H1 (cell line): ENCODE results near the gene HAND1. TPM values are rescaled to one million over a fixed set of nuclear protein-coding genes. Genes with fewer than 3 reads are reported as not detected.

Source experiments
- CTCF ChIA-PET: fragments of 300-600 bp; sonication (Branson Sonifier 250); formaldehyde crosslinking; loops from one replicate; lab custom pipeline; 2021; ENCODE audit not compliant: partially characterized antibody; lab: Charles Lee
- POLR2A ChIA-PET: fragments of 300-600 bp; sonication (Branson Sonifier 250); formaldehyde crosslinking; loops from one replicate; lab custom pipeline; 2021; ENCODE audit warnings: inconsistent platforms; ENCODE audit not compliant: partially characterized antibody; lab: Charles Lee
- DNase-seq, 2 experiments: peaks; one replicate each; pipeline versions ENCODE4 v3.0.0 to v3.0.0-alpha.2; 2010 to 2022; ENCODE audit warnings: low spot score in 2 of 2, low read depth in 1 of 2, mixed read lengths in 1 of 2
- FAIRE-seq: peaks from 2 replicates; lab custom pipeline; 2011; peaks lifted over from hg19 to GRCh38; lab: Jason Lieb, UNC
- H2AFZ ChIP-seq: 2 replicates; pipeline ENCODE4 v1.8.1; 2012; ENCODE audit warnings: low read length, inconsistent platforms
- H2AK5ac ChIP-seq: 2 replicates; pipeline ENCODE4 v1.6.1; 2013; ENCODE audit warnings: low read depth, low read length
- H2BK120ac ChIP-seq: replicated peaks from 2 replicates; pipeline ENCODE3; 2013; ENCODE audit warnings: low read depth, low read length, inconsistent platforms
- H2BK12ac ChIP-seq: 2 replicates; pipeline ENCODE4 v1.6.1; 2013; ENCODE audit warnings: low read depth, low read length
- H2BK15ac ChIP-seq: 2 replicates; pipeline ENCODE4 v1.6.1; 2013; ENCODE audit warnings: low read length
- H2BK20ac ChIP-seq: 2 replicates; pipeline ENCODE4 v1.6.1; 2013; ENCODE audit warnings: low read length
- H2BK5ac ChIP-seq: 2 replicates; pipeline ENCODE4 v1.6.1; 2013; ENCODE audit warnings: low read depth, low read length
- H3K14ac ChIP-seq: 2 replicates; pipeline ENCODE4 v1.6.1; 2013; ENCODE audit warnings: inconsistent platforms; ENCODE audit not compliant: insufficient read length
- H3K18ac ChIP-seq: 2 replicates; pipeline ENCODE4 v1.6.1; 2013; ENCODE audit warnings: low read length; ENCODE audit errors: extremely low read depth
- H3K23ac ChIP-seq: 2 replicates; pipeline ENCODE4 v1.6.1; 2013; ENCODE audit warnings: inconsistent platforms; ENCODE audit not compliant: insufficient read length
- H3K23me2 ChIP-seq: 2 replicates; pipeline ENCODE4 v1.6.1; 2013; ENCODE audit warnings: low read depth, low read length
- H3K27ac ChIP-seq: 2 replicates; pipeline ENCODE4 v1.6.1; 2011; ENCODE audit warnings: low read depth, low read length, inconsistent platforms
- H3K27me3 ChIP-seq, 4 experiments: replicated peaks in 1 of 4; 1 replicate in 1 of 4; 2 replicates in 3 of 4; pipeline versions ENCODE4 v1.6.1 to v1.8.1; 2011 to 2013; ENCODE audit warnings: low read length in 3 of 4, mild to moderate bottlenecking in 3 of 4, inconsistent platforms in 2 of 4, mixed read lengths in 2 of 4, moderate library complexity in 1 of 4; ENCODE audit not compliant: control insufficient read depth in 3 of 4, insufficient read depth in 3 of 4; ENCODE audit errors: extremely low read depth in 1 of 4
- H3K36me3 ChIP-seq, 4 experiments: 2 replicates each; pipeline versions ENCODE4 v1.6.1 to v1.8.1; 2011 to 2013; ENCODE audit warnings: mild to moderate bottlenecking in 4 of 4, low read length in 3 of 4, moderate library complexity in 2 of 4, control low read depth in 1 of 4, inconsistent platforms in 1 of 4; ENCODE audit not compliant: insufficient read depth in 4 of 4, control insufficient read depth in 2 of 4
- H3K4ac ChIP-seq: replicated peaks from 2 replicates; pipeline ENCODE3; 2013; ENCODE audit warnings: low read length, low read depth, mixed read lengths, inconsistent platforms; ENCODE audit not compliant: insufficient read length
- H3K4me1 ChIP-seq, 4 experiments: replicated peaks in 1 of 4; 1 replicate in 1 of 4; 2 replicates in 3 of 4; pipeline versions ENCODE4 v1.6.1 to v1.8.1; 2011 to 2013; ENCODE audit warnings: low read length in 3 of 4, inconsistent platforms in 2 of 4, mixed read lengths in 1 of 4; ENCODE audit not compliant: insufficient read depth in 4 of 4, control insufficient read depth in 3 of 4
- H3K4me2 ChIP-seq, 2 experiments: 2 replicates each; pipeline versions ENCODE4 v1.6.1 to v1.8.1; 2011 to 2013; ENCODE audit warnings: low read depth in 2 of 2, low read length in 2 of 2, control low read depth in 1 of 2, inconsistent platforms in 1 of 2, mild to moderate bottlenecking in 1 of 2; ENCODE audit not compliant: insufficient read depth in 1 of 2
- H3K4me3 ChIP-seq, 4 experiments: fragments of 200-600, 300-600 bp in 1 of 4; sonication (generic), shearing (Covaris generic), sonication (Bioruptor Twin) in 1 of 4; 2 replicates each; pipeline versions ENCODE4 v1.5.1 to v1.8.1; 2011 to 2016; ENCODE audit warnings: low read length in 4 of 4, low read depth in 3 of 4, control low read depth in 2 of 4, inconsistent platforms in 2 of 4, mild to moderate bottlenecking in 2 of 4, mixed read lengths in 1 of 4, moderate library complexity in 1 of 4; ENCODE audit not compliant: insufficient read depth in 2 of 4; ENCODE audit errors: extremely low read depth in 1 of 4
- H3K56ac ChIP-seq: replicated peaks from 2 replicates; pipeline ENCODE3; 2013; ENCODE audit warnings: low read depth, mild to moderate bottlenecking, mixed read lengths, low read length, inconsistent platforms; ENCODE audit not compliant: insufficient read length
- H3K79me1 ChIP-seq: 2 replicates; pipeline ENCODE4 v1.6.1; 2013; ENCODE audit warnings: low read depth, low read length, control low read depth
- H3K79me2 ChIP-seq, 2 experiments: 2 replicates each; pipeline versions ENCODE4 v1.6.1 to v1.8.1; 2012 to 2013; ENCODE audit warnings: low read length in 2 of 2, mild to moderate bottlenecking in 2 of 2, inconsistent platforms in 1 of 2; ENCODE audit not compliant: insufficient read depth in 2 of 2, control insufficient read depth in 1 of 2
- H3K9ac ChIP-seq, 4 experiments: replicated peaks in 1 of 4; 1 replicate in 1 of 4; 2 replicates in 3 of 4; pipeline versions ENCODE4 v1.6.1 to v1.8.1; 2011 to 2013; ENCODE audit warnings: low read depth in 3 of 4, low read length in 3 of 4, control low read depth in 2 of 4, mild to moderate bottlenecking in 2 of 4, moderate library complexity in 2 of 4, inconsistent platforms in 1 of 4; ENCODE audit errors: extremely low read depth in 1 of 4
- H3K9me3 ChIP-seq, 2 experiments: 2 replicates each; pipeline versions ENCODE4 v1.6.1 to v1.8.1; 2012 to 2013; ENCODE audit warnings: mild to moderate bottlenecking in 2 of 2, moderate library complexity in 2 of 2, control low read depth in 1 of 2, inconsistent platforms in 1 of 2, low read depth in 1 of 2, low read length in 1 of 2, mixed read lengths in 1 of 2; ENCODE audit not compliant: insufficient read depth in 2 of 2
- H4K20me1 ChIP-seq, 2 experiments: replicated peaks in 1 of 2; 2 replicates each; pipeline versions ENCODE3 to v1.8.1; 2011 to 2013; ENCODE audit warnings: inconsistent platforms in 2 of 2, low read length in 2 of 2, mild to moderate bottlenecking in 1 of 2; ENCODE audit not compliant: insufficient read depth in 2 of 2, control insufficient read depth in 1 of 2
- H4K5ac ChIP-seq: 2 replicates; pipeline ENCODE4 v1.6.1; 2013; ENCODE audit warnings: low read length, low read depth, mixed read lengths, inconsistent platforms; ENCODE audit not compliant: insufficient read length
- H4K8ac ChIP-seq: 2 replicates; pipeline ENCODE4 v1.8.0; 2013; ENCODE audit warnings: mild to moderate bottlenecking, moderate library complexity, low read length, inconsistent platforms; ENCODE audit not compliant: insufficient read depth; ENCODE audit errors: extremely low read depth
- H4K91ac ChIP-seq: replicated peaks from 2 replicates; pipeline ENCODE3; 2013; ENCODE audit warnings: low read length, mixed read lengths, inconsistent platforms; ENCODE audit not compliant: insufficient read length
- BCL11A ChIP-seq, 2 experiments: IDR thresholded peaks; one replicate each; pipeline ENCODE4 v1.6.1; 2011; ENCODE audit warnings: low read depth in 2 of 2, low read length in 2 of 2, mild to moderate bottlenecking in 2 of 2
- CBX8 ChIP-seq: fragments of 300-800, 300-1000 bp; sonication (generic); IDR thresholded peaks from 2 replicates; pipeline ENCODE4 v1.7.1; 2016; ENCODE audit warnings: low read depth, low read length, borderline replicate concordance
- EGR1 ChIP-seq: IDR thresholded peaks from 2 replicates; pipeline ENCODE4 v1.6.1; 2011; ENCODE audit warnings: low read depth, low read length, borderline replicate concordance
- EP300 ChIP-seq, 2 experiments: IDR thresholded peaks; 1 replicate in 1 of 2; 2 replicates in 1 of 2; pipeline ENCODE4 v1.6.1; 2011 to 2012; ENCODE audit warnings: low read depth in 2 of 2, low read length in 2 of 2, mild to moderate bottlenecking in 2 of 2, borderline replicate concordance in 1 of 2, inconsistent platforms in 1 of 2, moderate library complexity in 1 of 2
- FOSL1 ChIP-seq: IDR thresholded peaks from 2 replicates; pipeline ENCODE4 v1.6.1; 2011; ENCODE audit warnings: mild to moderate bottlenecking, low read depth, low read length, moderate library complexity; ENCODE audit not compliant: insufficient read depth
- NRF1 ChIP-seq: IDR thresholded peaks from 2 replicates; pipeline ENCODE4 v1.6.1; 2011; ENCODE audit warnings: mild to moderate bottlenecking, low read depth, low read length, improper control_type of control experiment
- SP1 ChIP-seq: IDR thresholded peaks from 2 replicates; pipeline ENCODE4 v1.6.1; 2011; ENCODE audit warnings: low read depth, low read length
- SP4 ChIP-seq: IDR thresholded peaks from 2 replicates; pipeline ENCODE4 v1.6.1; 2012; ENCODE audit warnings: low read length, inconsistent platforms
- WGBS, 2 experiments: shearing (Covaris generic) in 1 of 2; methylation state at CpG; one replicate each; pipeline versions ENCODE4 v1.1.6 to v1.1.7; 2013 to 2015; ENCODE audit warnings: low lambda C conversion rate in 2 of 2, mixed read lengths in 2 of 2, inconsistent platforms in 1 of 2, low coverage in 1 of 2, missing lambda C conversion rate in 1 of 2; ENCODE audit not compliant: insufficient replicate concordance in 2 of 2, insufficient coverage in 1 of 2, insufficient read length in 1 of 2; ENCODE audit errors: extremely low coverage in 1 of 2, missing lambda C conversion rate in 1 of 2; 5-methylcytosine and 5-hydroxymethylcytosine counted together
- polyA plus RNA-seq, 7 experiments: library from polyadenylated mRNA; depleted of rRNA in 3 of 7; stranded (reverse) in 5 of 7; unstranded in 2 of 7; fragments of >200 nt in 5 of 7; fragments of 200-250 nt in 2 of 7; gene quantifications; 1 replicate in 5 of 7; 2 replicates in 1 of 7; 4 replicates in 1 of 7; pipeline versions ENCODE4 v1.2.1 to v1.2.3, GENCODE V29; 2011 to 2013; ENCODE audit warnings: missing spikeins in 2 of 7, mixed read lengths in 2 of 7
- total RNA-seq: library from RNA; stranded (reverse); fragmentation: NEBNext Ultra II Directional; extraction: Animal tissue kit (Norgen Biotek cat#: 25700); gene quantifications from 2 replicates; pipeline ENCODE4 v1.2.1, GENCODE V29; 2021

HAND1 gene
- total and polyA plus RNA-seq, 2 of the 8 experiments (the other 6 are each of a cell fraction or from before 2014, with no cell fraction given): 0.06 TPM; not detected in 1

GRCh38 chr5:154449786-154450185 lies 28.2 kb downstream of the HAND1 start:
- Histone ChIP-seq H2BK5ac (no peak overlapping the region), H2AFZ (no peak overlapping the region), H2BK120ac (no peak overlapping the region), H3K56ac (no peak overlapping the region), H4K20me1 (peaks cover 6 to 9% of the 10 kb centered on the region in 2 experiments), H4K91ac (no peak overlapping the region), H3K36me3 (peaks cover 0 to 22% (median 5%) of the 10 kb centered on the region in 4 experiments; a peak in 6 of 8 replicates), H3K18ac (no peak overlapping the region), H3K14ac (no peak overlapping the region), H3K4me2 (no peak overlapping the region), H4K5ac (no peak overlapping the region), H3K4ac (no peak overlapping the region), H2AK5ac (no peak overlapping the region), H3K23ac (no peak overlapping the region), H3K23me2 (peaks cover 15% of the 10 kb centered on the region), H4K8ac (no peak overlapping the region), H3K4me1 (peaks cover 0 to 3% (median 0%) of the 10 kb centered on the region in 4 experiments; a peak in 2 of 7 replicates), H3K27ac (no peak overlapping the region), H3K27me3 (peaks cover 0 to 3% (median 0%) of the 10 kb centered on the region in 4 experiments; a peak in 1 of 7 replicates), H3K79me1 (peaks cover 2% of the 10 kb centered on the region; the same call in 1 of the 2 replicates), H3K9ac (no peak overlapping the region), H2BK15ac (no peak overlapping the region), H3K79me2 (peaks cover 0 to 16% of the 10 kb centered on the region in 2 experiments; a peak in 2 of 4 replicates), H2BK20ac (no peak overlapping the region), H2BK12ac (no peak overlapping the region), H3K9me3 (no peaks in the 10 kb centered on the region), H3K4me3 (no peak overlapping the region)
- POLR2A ChIA-PET: interaction anchor here (1.5 kb wide), 1 partner anchor 13 kb away, joined by 3 read pairs; no protein-coding TSS in a partner anchor
- FAIRE-seq (no peak), DNase-seq (no peak)
- WGBS, 2 experiments: 88% methylated on average over 2 of the region's 2 CpGs; no CpG with 5 or more reads in 1 of the 2 experiments
- TF ChIP-seq FOSL1: no peak
- TF ChIP-seq SP1: no peak
- no peak for TF ChIP-seq CBX8
- no peak for TF ChIP-seq BCL11A (IDR thresholded peaks at IDR 0.05; ENCODE audit: low read depth in 2 of 2, low read length in 2 of 2)
- no peak for TF ChIP-seq NRF1
- TF ChIP-seq EGR1: no peak
- TF ChIP-seq SP4: no peak
- no peak for TF ChIP-seq EP300 (IDR thresholded peaks at IDR 0.05; ENCODE audit: borderline replicate concordance in 1 of 2, low read depth in 2 of 2, low read length in 2 of 2)
- CTCF ChIA-PET: interaction anchor here (1.0 to 8.7 kb wide), 10 partner anchors 12 to 253 kb away, joined by 3 to 67 read pairs (median 4); no protein-coding TSS in a partner anchor
